ENCODE measurements around the gene TMEM192.
"Not testable (repeated sequence)": the region's sequence is repeated elsewhere in the genome, so short reads cannot be mapped to it uniquely, and the experiment has no call there.

The TMEM192 gene

DNA sequence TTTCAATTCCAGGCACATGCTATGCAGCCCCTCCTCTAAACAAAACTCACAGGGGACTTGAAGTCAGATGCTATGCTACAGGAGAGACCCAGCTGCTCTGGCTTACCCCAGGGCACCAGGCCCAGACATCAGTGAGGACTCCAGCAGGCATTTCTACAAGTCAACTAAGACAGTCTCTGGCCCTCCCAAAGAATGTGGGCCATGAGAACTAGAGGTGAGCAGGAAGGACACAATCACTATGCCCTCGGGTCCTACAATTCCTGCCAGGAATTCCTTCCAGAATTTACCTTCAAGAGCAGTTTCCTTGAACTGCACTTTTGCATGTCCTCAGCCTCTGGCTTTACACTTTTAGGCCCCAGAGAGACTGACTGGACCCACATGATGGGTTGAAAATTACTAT is 17.4 kb downstream of the TMEM192 start:
- DNase-seq (ENCODE audit: insufficient read length, low spot score) (no peak), FAIRE-seq (no peak)

DNA sequence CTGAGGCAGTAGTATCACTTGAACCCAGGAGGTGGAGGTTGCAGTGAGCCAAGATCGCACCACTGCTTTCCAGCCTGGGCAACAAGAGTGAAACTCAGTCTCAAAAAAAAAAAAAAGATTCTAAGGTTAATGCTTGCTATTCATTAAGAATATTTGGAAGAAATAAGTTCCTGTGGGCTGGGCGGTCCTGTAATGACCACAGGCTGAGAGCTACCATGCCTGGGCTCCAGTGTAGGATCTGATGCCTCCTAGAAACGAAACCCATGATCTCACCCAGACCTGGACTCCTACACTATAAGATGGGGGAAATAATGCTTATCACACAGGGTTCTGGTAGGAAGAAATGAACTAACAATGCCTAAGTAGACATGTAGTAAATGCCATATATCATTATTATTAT is 17.8 kb downstream of the TMEM192 start:
- DNase-seq (ENCODE audit: insufficient read length, low spot score) (no peak), FAIRE-seq (no peak)

DNA sequence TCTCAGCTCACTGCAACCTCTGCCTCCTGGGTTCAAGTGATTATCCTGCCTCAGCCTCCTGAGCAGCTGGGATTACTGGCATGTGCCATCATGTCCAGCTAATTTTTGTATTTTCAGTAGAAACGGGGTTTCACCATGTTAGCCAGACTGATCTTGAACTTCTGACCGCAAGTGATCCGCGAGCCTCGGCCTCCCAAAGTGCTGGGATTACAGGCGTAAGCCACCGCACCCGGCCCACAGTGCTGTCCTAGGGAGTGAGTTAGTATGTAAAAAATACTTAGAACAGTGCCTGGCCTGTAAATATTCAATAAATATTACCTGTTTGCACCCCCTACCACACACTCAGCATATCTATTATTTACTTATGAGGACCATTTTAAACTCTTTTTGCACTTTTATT is 20.5 kb downstream of the TMEM192 start:
- not testable (repeated sequence) for FAIRE-seq; DNase-seq (ENCODE audit: insufficient read length, low spot score)

- FAIRE-seq: no peak
- no peak for DNase-seq (ENCODE audit: insufficient read length, low spot score)
Measured at GRCh38 chr4:165088366-165088765, 24.3 kb downstream of the TMEM192 start.

DNA sequence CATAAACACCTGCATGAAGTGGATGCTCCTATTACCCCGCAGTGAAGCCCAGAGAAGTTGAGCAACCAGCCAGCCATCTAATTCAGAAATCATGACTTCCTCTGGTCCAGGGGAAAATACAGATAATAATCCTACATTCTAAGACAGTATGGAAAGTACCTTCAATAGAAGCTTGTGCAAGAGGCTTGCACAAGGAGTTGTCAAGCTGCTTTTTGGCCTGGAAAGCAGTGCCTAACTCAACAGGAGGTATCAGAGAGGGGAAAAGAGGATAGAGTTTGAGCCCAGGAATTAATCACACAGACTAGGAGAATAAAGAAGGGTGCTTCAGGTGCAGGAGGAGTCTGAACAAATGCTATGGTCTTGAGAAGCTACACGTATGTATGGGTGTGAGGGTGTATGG is 26.7 kb downstream of the TMEM192 start:
- DNase-seq (ENCODE audit: insufficient read length, low spot score) (no peak), FAIRE-seq (no peak)

GRCh38 chr4:165084787-165085186 is 27.9 kb downstream of the TMEM192 start:
- FAIRE-seq: not testable (repeated sequence)

DNA sequence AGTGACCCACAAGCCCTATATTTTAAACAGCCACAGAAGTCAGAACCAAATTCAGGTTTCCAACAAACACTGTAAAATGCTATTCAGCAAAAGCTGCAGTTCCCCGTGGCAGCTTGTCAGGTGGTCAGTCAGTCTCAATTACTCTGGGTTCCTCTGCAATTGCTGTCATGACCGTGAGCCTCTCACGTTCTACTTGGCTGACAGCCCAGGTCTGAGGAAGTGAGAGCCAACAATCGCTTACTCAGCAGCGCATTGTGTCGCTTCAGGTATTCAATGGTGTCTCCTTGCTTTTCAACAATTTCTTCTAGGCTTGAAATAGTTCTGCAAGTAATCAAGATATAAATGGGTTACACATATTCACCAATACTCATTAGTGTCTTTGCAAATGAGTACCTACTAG is 33.2 kb downstream of the TMEM192 start:
- DNase-seq (ENCODE audit: insufficient read length, low spot score) (no peak), FAIRE-seq (no peak)

More at GRCh38 chr4:165084787-165085186, 27.9 kb downstream of the TMEM192 start:
- DNase-seq (ENCODE audit: insufficient read length, low spot score): not testable (repeated sequence)

DNA sequence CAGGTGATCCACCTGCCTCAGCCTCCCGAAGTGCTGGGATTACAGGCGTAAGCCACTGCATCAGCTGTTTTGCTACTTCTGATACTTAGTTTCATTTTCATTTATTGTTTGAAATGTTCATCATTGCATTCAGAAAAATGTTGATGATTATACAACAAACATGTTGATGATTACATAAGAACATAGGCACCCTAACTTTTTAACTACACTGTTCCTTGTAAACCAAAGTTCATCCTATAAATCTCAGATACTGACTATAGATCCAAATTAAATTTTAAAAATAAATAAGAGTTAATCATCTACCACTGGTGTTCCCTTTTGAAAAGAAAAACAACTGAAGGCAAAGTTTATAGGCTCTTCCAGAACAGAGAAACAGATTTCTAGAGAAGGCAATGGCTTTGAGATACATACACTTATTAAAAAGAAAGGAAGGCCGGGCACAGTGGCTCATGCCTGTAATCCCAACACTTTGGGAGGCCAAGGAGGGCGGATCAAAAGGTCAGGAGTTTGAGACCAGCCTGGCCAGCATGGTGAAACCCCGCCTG is 35.6 kb downstream of the TMEM192 start:
- DNase-seq (ENCODE audit: insufficient read length, low spot score): no peak
- FAIRE-seq: no peak

GRCh38 chr4:165073346-165073745 is 39.3 kb downstream of the TMEM192 start:
- DNase-seq (ENCODE audit: insufficient read length, low spot score); FAIRE-seq: not testable (repeated sequence)

GRCh38 chr4:165070560-165070959 is 42.1 kb downstream of the TMEM192 start:
- DNase-seq (ENCODE audit: insufficient read length, low spot score) (no peak), FAIRE-seq (no peak)

- no peak for FAIRE-seq
Measured at GRCh38 chr4:165060938-165061337, 51.7 kb downstream of the TMEM192 start.

DNA sequence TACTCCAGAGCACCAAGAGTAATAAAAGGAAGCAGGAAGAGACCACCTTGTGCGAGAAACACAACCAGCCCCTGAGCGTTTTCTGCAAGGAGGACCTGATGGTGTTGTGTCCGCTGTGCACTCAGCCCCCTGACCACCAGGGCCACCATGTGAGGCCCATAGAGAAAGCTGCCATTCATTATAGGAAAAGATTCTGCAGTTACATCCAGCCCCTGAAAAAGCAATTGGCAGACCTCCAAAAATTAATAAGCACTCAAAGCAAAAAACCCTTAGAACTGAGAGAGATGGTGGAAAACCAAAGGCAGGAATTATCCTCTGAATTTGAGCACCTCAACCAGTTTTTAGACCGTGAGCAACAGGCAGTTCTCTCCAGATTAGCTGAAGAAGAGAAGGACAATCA is 53.3 kb downstream of the TMEM192 start:
- DNase-seq (ENCODE audit: insufficient read length, low spot score) (no peak), FAIRE-seq (no peak)

More at GRCh38 chr4:165060938-165061337, 51.7 kb downstream of the TMEM192 start:
- no peak for DNase-seq (ENCODE audit: insufficient read length, low spot score)

- no peak for DNase-seq (ENCODE audit: insufficient read length, low spot score)
- no peak for FAIRE-seq
Measured at GRCh38 chr4:165058666-165059065, 54.0 kb downstream of the TMEM192 start.

DNA sequence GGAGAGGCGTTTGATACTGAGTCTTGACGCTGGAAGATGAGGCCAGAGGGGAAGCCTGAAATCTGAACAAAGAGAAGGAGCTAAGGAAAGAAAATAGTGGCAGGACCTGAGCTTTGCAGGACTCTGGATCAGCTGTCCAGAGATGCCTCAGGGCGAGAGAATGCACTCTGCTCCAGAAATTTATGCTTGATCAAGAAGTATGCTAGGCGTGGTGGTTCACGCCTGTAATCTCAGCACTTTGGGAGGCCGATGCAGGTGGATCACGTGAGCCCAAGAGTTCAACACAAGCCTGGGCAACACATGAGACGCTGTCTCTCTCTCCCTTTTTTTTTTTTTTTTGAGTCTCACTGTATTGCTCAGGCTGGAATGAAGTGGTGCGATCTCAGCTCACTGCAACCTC is 57.1 kb downstream of the TMEM192 start:
- no peak for FAIRE-seq
- no peak for DNase-seq (ENCODE audit: insufficient read length, low spot score)

DNA sequence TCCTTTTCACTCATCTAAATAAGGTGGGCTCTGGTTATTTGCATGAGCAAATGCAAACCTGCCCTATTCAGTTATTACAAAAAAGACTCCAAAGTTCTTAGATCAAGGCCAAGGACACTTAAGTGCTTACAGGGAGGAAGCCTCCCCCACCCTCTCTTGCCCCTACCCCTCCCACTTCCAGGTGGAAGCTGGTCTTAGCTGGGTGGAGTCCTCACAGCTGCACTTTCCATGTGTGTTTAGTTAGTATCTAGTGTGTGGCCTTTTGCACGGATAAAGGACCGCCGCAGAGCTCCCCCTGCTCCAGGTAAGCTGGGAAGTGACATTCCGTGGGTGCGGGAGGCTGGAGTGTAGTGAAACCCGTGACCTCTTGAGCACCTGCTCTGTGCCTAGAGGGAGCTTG is 59.0 kb downstream of the TMEM192 start, which contains the start of gene TRIM75:
TRIM75 (plus strand) TSS at position 222 of the 400 bp plus-strand sequence. CDS start 5,282 bp downstream, outside the sequence.
- DNase-seq (ENCODE audit: insufficient read length, low spot score): no peak
- no peak for FAIRE-seq

- FAIRE-seq (no peak), DNase-seq (ENCODE audit: insufficient read length, low spot score) (no peak)
Measured at GRCh38 chr4:165052627-165053026, 60.0 kb downstream of the TMEM192 start.

GRCh38 chr4:165048170-165048569 is 64.5 kb downstream of the TMEM192 start:
- DNase-seq (ENCODE audit: insufficient read length, low spot score): no peak
- no peak for FAIRE-seq

- FAIRE-seq (no peak), DNase-seq (ENCODE audit: insufficient read length, low spot score) (no peak)
Measured at GRCh38 chr4:165031436-165032211, 81.0 kb downstream of the TMEM192 start, which contains the start of gene TRIM60. TRIM60 (plus strand) TSS chr4:165031999; CDS start chr4:165040073, 8,074 bp downstream.

DNA sequence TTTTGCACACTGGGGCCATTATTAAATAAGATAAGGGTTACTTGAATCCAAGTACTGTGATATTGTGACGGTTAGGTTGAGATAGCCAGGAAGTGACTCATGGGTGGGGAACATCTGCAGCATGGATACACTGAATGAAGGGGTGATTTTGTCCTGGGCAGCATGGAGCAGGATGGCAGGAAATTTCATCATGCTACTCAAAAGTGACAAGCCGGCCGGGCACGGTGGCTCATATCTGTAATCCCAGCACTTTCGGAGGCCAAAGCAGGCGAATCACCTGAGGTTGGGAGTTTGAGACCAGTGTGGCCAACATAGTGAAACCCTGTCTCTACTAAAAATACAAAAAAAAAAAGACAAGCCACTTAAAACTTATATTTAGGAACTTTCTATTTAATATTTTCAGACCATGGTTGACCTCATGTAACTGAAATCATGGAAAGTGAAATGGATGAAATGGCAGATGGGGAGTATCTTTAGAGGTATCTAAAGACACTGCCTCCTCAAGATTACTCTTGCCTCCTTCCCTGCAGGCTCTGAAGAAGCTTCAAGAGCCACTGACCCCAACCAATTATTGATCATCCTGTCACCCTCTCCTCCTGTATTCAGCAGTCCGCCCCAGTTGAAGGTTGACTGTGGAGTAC is 84.8 kb downstream of the TMEM192 start:
- FAIRE-seq (no peak), DNase-seq (ENCODE audit: insufficient read length, low spot score) (no peak)

DNA sequence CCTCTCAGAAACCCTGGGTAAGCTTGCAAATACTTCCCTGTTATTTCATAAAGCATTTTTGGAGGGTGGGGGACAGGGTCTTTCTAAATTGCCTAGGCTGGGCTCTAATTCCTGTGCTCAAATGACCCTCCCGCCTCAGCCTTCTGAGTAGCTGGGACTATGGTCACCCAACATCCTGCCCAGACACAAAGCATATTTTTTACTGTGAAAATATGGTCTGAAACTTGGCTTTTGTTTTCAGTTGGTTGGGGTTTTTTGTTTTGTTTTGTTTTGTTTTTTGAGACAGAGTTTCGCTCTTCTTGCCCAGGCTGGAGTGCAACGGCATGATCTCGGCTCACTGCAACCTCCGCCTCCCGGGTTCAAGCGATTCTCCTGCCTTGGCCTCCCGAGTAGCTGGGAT is 86.9 kb downstream of the TMEM192 start:
- FAIRE-seq; DNase-seq (ENCODE audit: insufficient read length, low spot score): not testable (repeated sequence)
